ENCODE data around the gene GAB3. TPM values are rescaled to one million over a fixed set of nuclear protein-coding genes. Genes with fewer than 3 reads are reported as not detected.
"Not testable (repeated sequence)": the region's sequence is repeated elsewhere in the genome, so short reads cannot be mapped to it uniquely, and the experiment has no call there.

Gene GAB3
- total RNA-seq, 1 experiment from 2014 or later, result 0.09 TPM

GRCh38 chrX:154650221-154650510 is 100.7 kb downstream of the GAB3 start:
- Histone ChIP-seq H3K27me3 (replicated peaks; ENCODE audit: insufficient read depth, low read depth, low read length, poor library complexity) (no peaks in the 10 kb centered on the region), H3K4me3 (ENCODE audit: low read depth, low read length, poor library complexity, severe bottlenecking) (no peak overlapping the region), H3K36me3 (ENCODE audit: insufficient read depth, low read length, poor library complexity, severe bottlenecking) (no peaks in the 10 kb centered on the region), H3K9me3 (ENCODE audit: low read depth, low read length, poor library complexity, severe bottlenecking) (no peaks in the 10 kb centered on the region), H3K27ac (ENCODE audit: low read depth, low read length, poor library complexity, severe bottlenecking) (no peak overlapping the region), H3K4me1 (ENCODE audit: insufficient read depth, low read length, poor library complexity, severe bottlenecking) (no peaks in the 10 kb centered on the region)
- intact Hi-C loops (cut with micrococcal nuclease; ENCODE audit: unreplicated experiment), result loop anchor here (10.0 kb wide), 1 partner anchor 55 kb away; no protein-coding TSS in a partner anchor
- POLR2A ChIA-PET (ENCODE audit: low non-redundant PET), result no interaction called here
- TF ChIP-seq CTCF (conservative IDR thresholded peaks at IDR 0.05; ENCODE audit: low read depth, low read length) (no peak), EZH2 (IDR thresholded peaks at IDR 0.05; ENCODE audit: borderline replicate concordance, low read depth, low read length, poor library complexity, severe bottlenecking) (no peak)
- DNase-seq (ENCODE audit: low spot score), result no peak
- CTCF ChIA-PET, result no interaction called here
- BruUV-seq (replicated peaks), result no TSS peak

- TF ChIP-seq CTCF (conservative IDR thresholded peaks at IDR 0.05; ENCODE audit: low read depth, low read length) (no peak), EZH2 (IDR thresholded peaks at IDR 0.05; ENCODE audit: borderline replicate concordance, low read depth, low read length, poor library complexity, severe bottlenecking) (no peak)
- no peaks in the 10 kb centered on the region for H3K4me1 ChIP-seq (ENCODE audit: insufficient read depth, low read length, poor library complexity, severe bottlenecking)
- no peak overlapping the region for H3K27ac ChIP-seq (ENCODE audit: low read depth, low read length, poor library complexity, severe bottlenecking)
- no peak for DNase-seq (ENCODE audit: low spot score)
- intact Hi-C loops (cut with micrococcal nuclease; ENCODE audit: unreplicated experiment), result loop anchor here (10.0 kb wide), 1 partner anchor 55 kb away; no protein-coding TSS in a partner anchor
- no peaks in the 10 kb centered on the region for H3K9me3 ChIP-seq (ENCODE audit: low read depth, low read length, poor library complexity, severe bottlenecking)
- H3K27me3 ChIP-seq (replicated peaks; ENCODE audit: insufficient read depth, low read depth, low read length, poor library complexity), result no peaks in the 10 kb centered on the region
- no peaks in the 10 kb centered on the region for H3K36me3 ChIP-seq (ENCODE audit: insufficient read depth, low read length, poor library complexity, severe bottlenecking)
- no peak overlapping the region for H3K4me3 ChIP-seq (ENCODE audit: low read depth, low read length, poor library complexity, severe bottlenecking)
- no TSS peak for BruUV-seq (replicated peaks)
- ChIA-PET POLR2A (ENCODE audit: low non-redundant PET) (no interaction called here), CTCF (no interaction called here)
Measured at GRCh38 chrX:154649503-154650220, 101.2 kb downstream of the GAB3 start.

GRCh38 chrX:154648931-154649330 is 101.9 kb downstream of the GAB3 start:
- ChIA-PET CTCF (no interaction called here), POLR2A (ENCODE audit: low non-redundant PET) (no interaction called here)
- no TSS peak for BruUV-seq (replicated peaks)
- no peaks in the 10 kb centered on the region for H3K4me1 ChIP-seq (ENCODE audit: insufficient read depth, low read length, poor library complexity, severe bottlenecking)
- intact Hi-C loops (cut with micrococcal nuclease; ENCODE audit: unreplicated experiment), result no loop called here
- H3K27me3 ChIP-seq (replicated peaks; ENCODE audit: insufficient read depth, low read depth, low read length, poor library complexity), result no peaks in the 10 kb centered on the region
- TF ChIP-seq CTCF (conservative IDR thresholded peaks at IDR 0.05; ENCODE audit: low read depth, low read length) (no peak), EZH2 (IDR thresholded peaks at IDR 0.05; ENCODE audit: borderline replicate concordance, low read depth, low read length, poor library complexity, severe bottlenecking) (no peak)
- no peaks in the 10 kb centered on the region for H3K36me3 ChIP-seq (ENCODE audit: insufficient read depth, low read length, poor library complexity, severe bottlenecking)
- H3K4me3 ChIP-seq (ENCODE audit: low read depth, low read length, poor library complexity, severe bottlenecking), result no peak overlapping the region
- no peak for DNase-seq (ENCODE audit: low spot score)
- H3K27ac ChIP-seq (ENCODE audit: low read depth, low read length, poor library complexity, severe bottlenecking), result no peak overlapping the region
- H3K9me3 ChIP-seq (ENCODE audit: low read depth, low read length, poor library complexity, severe bottlenecking), result no peaks in the 10 kb centered on the region

GRCh38 chrX:154645745-154646378 is 105.0 kb downstream of the GAB3 start:
- H3K4me3 ChIP-seq (ENCODE audit: low read depth, low read length, poor library complexity, severe bottlenecking); BruUV-seq (replicated peaks); H3K27ac ChIP-seq (ENCODE audit: low read depth, low read length, poor library complexity, severe bottlenecking); CTCF ChIA-PET; H3K9me3 ChIP-seq (ENCODE audit: low read depth, low read length, poor library complexity, severe bottlenecking); H3K36me3 ChIP-seq (ENCODE audit: insufficient read depth, low read length, poor library complexity, severe bottlenecking); H3K27me3 ChIP-seq (replicated peaks; ENCODE audit: insufficient read depth, low read depth, low read length, poor library complexity); intact Hi-C loops (cut with micrococcal nuclease; ENCODE audit: unreplicated experiment); DNase-seq (ENCODE audit: low spot score); POLR2A ChIA-PET (ENCODE audit: low non-redundant PET); H3K4me1 ChIP-seq (ENCODE audit: insufficient read depth, low read length, poor library complexity, severe bottlenecking): not testable (repeated sequence)

- BruUV-seq (replicated peaks); H3K9me3 ChIP-seq (ENCODE audit: low read depth, low read length, poor library complexity, severe bottlenecking); H3K27ac ChIP-seq (ENCODE audit: low read depth, low read length, poor library complexity, severe bottlenecking); intact Hi-C loops (cut with micrococcal nuclease; ENCODE audit: unreplicated experiment); DNase-seq (ENCODE audit: low spot score); H3K36me3 ChIP-seq (ENCODE audit: insufficient read depth, low read length, poor library complexity, severe bottlenecking); POLR2A ChIA-PET (ENCODE audit: low non-redundant PET); CTCF ChIA-PET; H3K27me3 ChIP-seq (replicated peaks; ENCODE audit: insufficient read depth, low read depth, low read length, poor library complexity); H3K4me3 ChIP-seq (ENCODE audit: low read depth, low read length, poor library complexity, severe bottlenecking); H3K4me1 ChIP-seq (ENCODE audit: insufficient read depth, low read length, poor library complexity, severe bottlenecking): not testable (repeated sequence)
Measured at GRCh38 chrX:154643708-154644107, 107.2 kb downstream of the GAB3 start.
